GM12864 (cell line): ENCODE data around the gene CRYBG3.

ENCODE experiments used
- DNase-seq: peaks from one replicate; pipeline ENCODE4 v3.0.0-alpha.2; 2011; ENCODE audit warnings: low read depth
- H3K4me3 ChIP-seq: 2 replicates; pipeline ENCODE4 v1.5.1; 2011; ENCODE audit warnings: mild to moderate bottlenecking, low read depth, low read length, control low read depth
- TF ChIP-seq, protein P1 (sequence below): IDR thresholded peaks from 2 replicates; pipeline ENCODE4 v1.5.1; 2011; ENCODE audit warnings: low read depth, mild to moderate bottlenecking, moderate library complexity, low read length, control low read depth, inconsistent platforms; ENCODE audit errors: missing control alignments

The CRYBG3 gene

DNA sequence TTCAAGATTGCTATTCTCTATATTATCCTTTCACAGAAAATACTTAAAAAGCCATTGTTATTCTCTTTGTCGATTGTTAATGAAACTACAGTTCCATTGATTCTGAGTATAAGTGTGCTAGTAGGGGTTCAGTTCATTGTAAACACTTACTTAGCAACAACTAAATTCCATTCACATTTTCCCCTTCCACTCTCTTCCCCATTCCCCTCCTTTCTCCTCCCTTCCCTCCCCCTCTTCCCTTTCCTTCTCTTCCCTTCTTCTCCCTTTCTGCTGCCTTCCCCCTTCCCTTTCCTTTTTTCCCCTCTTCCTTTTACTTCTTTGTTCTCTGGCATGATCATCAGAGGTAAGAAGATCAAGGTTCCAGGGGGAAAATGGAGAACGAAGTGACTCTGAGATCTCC is 171.7 kb downstream of the CRYBG3 start:
- H3K4me3 ChIP-seq = no peak overlapping the region
- no peak for DNase-seq
- TF ChIP-seq, protein P1, sequence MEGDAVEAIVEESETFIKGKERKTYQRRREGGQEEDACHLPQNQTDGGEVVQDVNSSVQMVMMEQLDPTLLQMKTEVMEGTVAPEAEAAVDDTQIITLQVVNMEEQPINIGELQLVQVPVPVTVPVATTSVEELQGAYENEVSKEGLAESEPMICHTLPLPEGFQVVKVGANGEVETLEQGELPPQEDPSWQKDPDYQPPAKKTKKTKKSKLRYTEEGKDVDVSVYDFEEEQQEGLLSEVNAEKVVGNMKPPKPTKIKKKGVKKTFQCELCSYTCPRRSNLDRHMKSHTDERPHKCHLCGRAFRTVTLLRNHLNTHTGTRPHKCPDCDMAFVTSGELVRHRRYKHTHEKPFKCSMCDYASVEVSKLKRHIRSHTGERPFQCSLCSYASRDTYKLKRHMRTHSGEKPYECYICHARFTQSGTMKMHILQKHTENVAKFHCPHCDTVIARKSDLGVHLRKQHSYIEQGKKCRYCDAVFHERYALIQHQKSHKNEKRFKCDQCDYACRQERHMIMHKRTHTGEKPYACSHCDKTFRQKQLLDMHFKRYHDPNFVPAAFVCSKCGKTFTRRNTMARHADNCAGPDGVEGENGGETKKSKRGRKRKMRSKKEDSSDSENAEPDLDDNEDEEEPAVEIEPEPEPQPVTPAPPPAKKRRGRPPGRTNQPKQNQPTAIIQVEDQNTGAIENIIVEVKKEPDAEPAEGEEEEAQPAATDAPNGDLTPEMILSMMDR = no peak

DNA sequence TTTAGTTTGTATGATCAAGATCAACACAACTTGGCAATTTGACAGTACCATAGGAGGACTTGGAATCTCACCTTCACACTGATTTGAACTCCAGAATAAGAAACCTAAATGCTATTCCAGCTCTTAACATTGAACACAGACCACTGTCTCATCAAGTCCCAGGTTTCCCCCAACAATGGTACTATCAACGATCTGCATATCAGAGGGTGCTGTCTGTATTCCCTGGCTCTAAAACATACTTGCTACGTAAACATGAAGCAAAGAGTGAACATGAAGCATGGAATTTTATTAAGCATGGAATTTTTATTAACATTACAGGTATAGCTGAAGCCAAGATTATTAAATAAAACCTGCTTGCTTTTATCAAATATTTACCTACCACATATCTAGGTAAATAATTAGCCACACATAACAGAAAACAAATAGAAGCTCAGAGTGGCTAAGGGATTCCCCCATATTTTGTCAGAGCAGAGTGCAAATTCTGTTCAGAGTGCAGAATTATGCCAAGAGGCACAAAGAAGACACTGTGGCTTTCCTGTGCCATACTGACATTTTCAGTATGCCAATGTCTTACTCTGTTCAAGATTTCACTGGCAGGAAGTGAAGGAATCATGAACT is 172.6 kb downstream of the CRYBG3 start:
- no peak overlapping the region for H3K4me3 ChIP-seq
- DNase-seq = no peak
- TF ChIP-seq, protein P1 = no peak
